Measurements from ENCODE around the gene NLE1.
A peak's percentile ranks its signal among the peaks of the same experiment; 100 is the strongest.
"Not testable (repeated sequence)": the region's sequence is repeated elsewhere in the genome, so short reads cannot be mapped to it uniquely, and the experiment has no call there.

Gene NLE1

DNA sequence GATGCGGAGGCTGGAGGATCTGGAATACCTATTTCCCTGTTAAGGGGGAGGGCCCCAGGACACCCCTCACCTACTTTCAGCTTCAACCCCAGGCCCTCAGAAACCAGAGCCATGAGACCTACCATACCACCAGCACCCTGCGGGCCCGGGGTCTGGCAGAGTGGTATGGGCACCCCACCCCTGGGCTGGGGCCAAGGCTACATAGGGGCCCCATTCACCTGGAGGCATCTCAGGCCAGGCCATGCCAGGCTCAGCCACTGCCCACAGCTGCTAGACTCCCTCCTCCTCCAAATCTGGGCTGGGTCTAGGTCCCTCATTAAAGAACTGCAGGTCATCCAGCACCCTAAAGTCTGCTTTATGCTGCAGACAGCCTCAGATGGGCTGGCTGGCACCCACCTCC lies 11.7 kb downstream of the NLE1 start:
- H3K9me3 ChIP-seq (ENCODE audit: control insufficient read depth in 1 of 2, low read length in 2 of 2): no peaks in the 10 kb centered on the region
- no peak overlapping the region for H3K9ac ChIP-seq (ENCODE audit: low read depth in 1 of 2, low read length in 2 of 2)
- H3K27ac ChIP-seq (ENCODE audit: low read depth, low read length): no peak overlapping the region
- H3K4me1 ChIP-seq (ENCODE audit: control insufficient read depth in 1 of 2, insufficient read depth in 2 of 2, low read length in 2 of 2): peaks cover 20 to 24% of the 10 kb centered on the region in 2 donors
- H3K4me3 ChIP-seq (ENCODE audit: low read depth in 1 of 2, low read length in 2 of 2): no peak overlapping the region
- no peaks in the 10 kb centered on the region for H3K27me3 ChIP-seq (ENCODE audit: control insufficient read depth in 1 of 2, insufficient read depth in 2 of 2, low read length in 2 of 2)
- peaks cover 20 to 43% of the 10 kb centered on the region in 2 donors for H3K36me3 ChIP-seq (ENCODE audit: control insufficient read depth in 1 of 2, insufficient read depth in 2 of 2, low read length in 2 of 2)

DNA sequence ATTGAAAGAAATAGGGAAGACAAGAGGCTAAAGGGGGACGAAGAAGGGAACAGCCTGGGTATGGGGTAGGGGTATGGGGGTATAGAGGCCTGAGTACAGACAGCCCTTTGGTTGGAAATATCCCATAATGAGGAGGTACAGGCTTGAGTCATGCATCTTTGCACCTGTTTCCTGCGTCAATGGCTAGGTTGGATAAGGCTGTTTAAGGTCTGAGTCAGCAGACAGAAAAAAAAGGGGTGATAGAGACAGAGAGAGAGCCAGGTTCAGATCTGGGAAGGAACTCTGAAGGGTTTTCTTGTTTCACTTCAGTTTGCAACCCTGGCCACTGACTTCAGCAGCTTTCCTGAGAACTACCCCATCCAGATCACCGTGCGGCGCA lies 12.1 kb downstream of the NLE1 start:
- H3K36me3 ChIP-seq (ENCODE audit: control insufficient read depth in 1 of 2, insufficient read depth in 2 of 2, low read length in 2 of 2): peaks cover 16 to 39% of the 10 kb centered on the region in 2 donors
- H3K4me1 ChIP-seq (ENCODE audit: control insufficient read depth in 1 of 2, insufficient read depth in 2 of 2, low read length in 2 of 2): peaks cover 20 to 24% of the 10 kb centered on the region in 2 donors
- no peak overlapping the region for H3K9ac ChIP-seq (ENCODE audit: low read depth in 1 of 2, low read length in 2 of 2)
- no peak overlapping the region for H3K27ac ChIP-seq (ENCODE audit: low read depth, low read length)
- no peak overlapping the region for H3K4me3 ChIP-seq (ENCODE audit: low read depth in 1 of 2, low read length in 2 of 2)
- H3K27me3 ChIP-seq (ENCODE audit: control insufficient read depth in 1 of 2, insufficient read depth in 2 of 2, low read length in 2 of 2): no peaks in the 10 kb centered on the region
- H3K9me3 ChIP-seq (ENCODE audit: control insufficient read depth in 1 of 2, low read length in 2 of 2): no peaks in the 10 kb centered on the region

DNA sequence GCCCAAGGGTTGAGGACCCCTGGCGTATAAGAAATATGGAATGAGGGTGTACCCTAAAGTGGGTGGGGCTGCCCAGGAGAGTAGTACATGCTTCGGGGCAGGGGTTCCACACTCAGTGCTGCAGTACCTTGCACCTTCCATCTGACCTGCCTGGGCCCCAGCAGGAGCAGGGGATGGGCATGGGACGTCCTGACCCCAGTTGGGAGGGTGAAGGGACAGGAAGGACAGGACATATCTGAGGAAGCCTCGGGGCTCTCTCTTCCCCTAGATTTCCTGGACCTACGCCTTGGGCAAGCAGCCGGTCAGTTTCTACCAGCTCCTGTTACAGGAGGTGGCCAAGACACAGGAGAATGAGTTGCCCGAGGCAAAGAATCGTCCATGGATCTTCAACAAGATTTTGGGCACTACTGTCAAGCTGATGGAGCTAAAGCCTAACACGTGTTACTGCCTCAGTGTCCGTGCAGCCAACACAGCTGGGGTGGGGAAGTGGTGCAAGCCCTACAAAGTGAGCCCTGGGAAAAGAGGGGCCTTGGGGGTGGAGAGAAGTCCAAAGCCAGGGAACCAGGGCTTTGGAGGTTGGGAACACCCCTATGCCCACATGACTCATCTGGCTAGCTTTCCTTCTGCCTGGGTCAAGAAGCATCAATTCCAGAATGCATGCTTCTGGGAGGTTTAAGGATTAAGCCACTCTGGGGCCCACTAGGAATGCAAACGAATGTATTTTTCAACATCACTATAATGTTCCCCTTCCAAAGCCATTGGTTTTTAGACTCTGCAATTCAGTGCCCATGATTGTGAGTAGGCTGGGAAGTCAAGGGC lies 12.7 kb downstream of the NLE1 start:
- Histone ChIP-seq H3K36me3 (ENCODE audit: control insufficient read depth in 1 of 2, insufficient read depth in 2 of 2, low read length in 2 of 2) (peaks cover 14 to 34% of the 10 kb centered on the region in 2 donors), H3K9me3 (ENCODE audit: control insufficient read depth in 1 of 2, low read length in 2 of 2) (no peaks in the 10 kb centered on the region), H3K4me1 (ENCODE audit: control insufficient read depth in 1 of 2, insufficient read depth in 2 of 2, low read length in 2 of 2) (peaks cover 20 to 24% of the 10 kb centered on the region in 2 donors), H3K27me3 (ENCODE audit: control insufficient read depth in 1 of 2, insufficient read depth in 2 of 2, low read length in 2 of 2) (no peaks in the 10 kb centered on the region), H3K9ac (ENCODE audit: low read depth in 1 of 2, low read length in 2 of 2) (no peak overlapping the region), H3K27ac (ENCODE audit: low read depth, low read length) (no peak overlapping the region), H3K4me3 (ENCODE audit: low read depth in 1 of 2, low read length in 2 of 2) (no peak overlapping the region)

DNA sequence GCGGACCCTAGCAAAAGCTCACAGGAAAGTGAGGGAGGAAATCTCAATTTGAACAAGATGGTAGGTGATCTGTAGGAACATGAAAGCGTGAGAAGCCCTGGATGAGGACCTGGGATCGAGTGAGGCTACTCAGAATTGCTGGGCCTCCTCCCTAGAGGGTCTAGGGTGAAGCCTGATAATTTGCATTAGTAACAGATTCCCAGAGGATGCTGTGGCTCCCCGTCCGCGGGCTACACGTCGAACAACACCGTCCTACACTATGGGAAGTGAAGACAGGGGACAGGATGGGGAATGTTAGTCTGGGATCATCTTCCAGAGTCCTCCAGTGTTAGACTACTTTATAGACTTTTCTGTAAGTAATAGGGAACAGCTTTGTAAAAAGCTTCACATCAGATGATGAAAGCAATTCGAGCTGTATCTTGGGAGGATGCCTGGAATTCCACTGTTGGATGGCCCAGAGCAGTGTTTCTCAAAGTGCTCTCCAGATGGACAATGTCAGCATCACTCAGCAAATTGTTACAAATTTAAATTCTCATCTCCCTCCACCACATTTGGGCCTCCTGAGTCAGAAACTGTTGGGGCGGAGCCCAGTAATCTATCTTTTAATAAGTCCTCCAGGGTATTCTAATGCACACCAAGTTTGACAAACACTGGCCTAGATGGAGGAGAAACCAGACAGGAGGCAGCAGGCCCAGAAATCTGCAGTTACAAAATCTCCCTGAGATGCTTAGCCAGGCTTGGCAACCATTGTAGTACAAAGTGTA lies 14.2 kb downstream of the NLE1 start:
- no peaks in the 10 kb centered on the region for H3K9me3 ChIP-seq (ENCODE audit: control insufficient read depth in 1 of 2, low read length in 2 of 2)
- peaks cover 20 to 24% of the 10 kb centered on the region in 2 donors for H3K4me1 ChIP-seq (ENCODE audit: control insufficient read depth in 1 of 2, insufficient read depth in 2 of 2, low read length in 2 of 2)
- no peak overlapping the region for H3K27ac ChIP-seq (ENCODE audit: low read depth, low read length)
- no peak overlapping the region for H3K9ac ChIP-seq (ENCODE audit: low read depth in 1 of 2, low read length in 2 of 2)
- no peak overlapping the region for H3K4me3 ChIP-seq (ENCODE audit: low read depth in 1 of 2, low read length in 2 of 2)
- H3K36me3 ChIP-seq (ENCODE audit: control insufficient read depth in 1 of 2, insufficient read depth in 2 of 2, low read length in 2 of 2): peaks cover 9 to 19% of the 10 kb centered on the region in 2 donors
- H3K27me3 ChIP-seq (ENCODE audit: control insufficient read depth in 1 of 2, insufficient read depth in 2 of 2, low read length in 2 of 2): no peaks in the 10 kb centered on the region

DNA sequence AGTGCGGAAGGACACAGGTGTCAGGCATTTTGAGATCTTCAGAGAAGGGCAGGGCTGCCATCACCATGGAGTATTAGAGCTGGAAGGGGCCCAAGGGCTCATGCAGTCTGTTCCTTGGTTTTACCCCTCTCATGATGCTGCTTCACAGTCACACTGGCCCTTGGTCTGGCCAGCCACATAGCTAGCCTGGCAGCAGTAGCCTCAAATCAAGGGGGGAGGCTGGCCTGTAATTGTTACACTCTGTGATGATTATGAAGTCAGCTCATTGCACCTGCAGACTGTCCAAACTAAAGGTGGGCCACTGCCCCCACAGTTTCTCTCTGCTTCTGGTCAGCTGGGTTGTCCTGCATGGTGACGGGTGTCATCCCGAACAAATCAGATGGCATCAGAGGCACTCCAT lies 20.8 kb downstream of the NLE1 start, which contains the start of gene FNDC8:
TSS of gene FNDC8 (plus strand) at position 301 of the 400 bp plus-strand sequence. CDS start at position 380, 79 bp downstream.
- H3K27me3 ChIP-seq (ENCODE audit: control insufficient read depth in 1 of 2, insufficient read depth in 2 of 2, low read length in 2 of 2): no peaks in the 10 kb centered on the region
- H3K27ac ChIP-seq (ENCODE audit: low read depth, low read length): no peak within 1 kb of the TSS
- peaks cover 10 to 11% of the 10 kb centered on the region in 2 donors for H3K4me1 ChIP-seq (ENCODE audit: control insufficient read depth in 1 of 2, insufficient read depth in 2 of 2, low read length in 2 of 2)
- H3K36me3 ChIP-seq (ENCODE audit: control insufficient read depth in 1 of 2, insufficient read depth in 2 of 2, low read length in 2 of 2): peaks cover 0 to 5% of the 10 kb centered on the region in 2 donors
- H3K9me3 ChIP-seq (ENCODE audit: control insufficient read depth in 1 of 2, low read length in 2 of 2): no peaks in the 10 kb centered on the region
- H3K4me3 ChIP-seq (ENCODE audit: low read depth in 1 of 2, low read length in 2 of 2): no peak within 1 kb of the TSS
- H3K9ac ChIP-seq (ENCODE audit: low read depth in 1 of 2, low read length in 2 of 2): no peak within 1 kb of the TSS

DNA sequence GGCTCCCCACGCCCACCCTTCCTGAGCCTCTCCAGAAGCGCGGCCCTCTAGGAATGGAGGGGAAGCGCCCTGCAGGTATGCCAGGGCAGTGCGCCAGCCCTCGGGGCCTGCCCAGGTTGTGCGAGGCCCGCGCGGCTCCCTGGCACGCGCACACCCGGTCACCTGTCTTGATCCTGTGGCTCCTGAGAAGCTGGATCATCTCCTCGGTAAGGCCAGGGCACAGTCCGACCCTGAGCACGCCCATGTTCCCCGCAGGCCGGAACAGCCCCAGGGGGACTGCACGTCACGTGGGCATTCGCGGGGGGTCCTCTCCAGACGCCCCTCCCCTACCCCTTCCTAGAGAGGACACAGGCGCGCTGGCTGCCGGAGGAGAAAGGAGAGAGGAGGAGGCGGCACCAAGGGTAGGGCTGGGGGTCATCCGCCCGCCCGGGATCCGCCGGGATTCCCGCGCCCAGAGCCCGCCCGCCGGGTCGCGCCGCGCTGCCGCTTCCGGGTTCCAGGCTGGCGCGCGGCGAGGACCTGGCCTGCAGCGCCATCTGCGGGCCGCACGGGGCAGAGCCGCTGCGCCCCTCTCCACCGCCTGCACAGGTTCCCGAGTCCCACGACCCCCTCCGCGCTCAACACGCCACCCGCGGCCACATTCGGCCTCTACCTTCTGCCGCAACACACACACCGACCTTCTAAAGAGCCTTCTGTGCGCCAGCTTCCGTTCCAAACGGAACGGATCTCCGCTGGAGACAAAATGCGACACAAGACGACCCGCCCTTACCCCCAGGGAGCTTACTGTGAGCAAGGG lies 22.5 kb downstream of the NLE1 start, which contains the start of gene RAD51D:
TSS of gene RAD51D (minus strand) at position 491 of the 796 bp plus-strand sequence. CDS start at position 244, 247 bp downstream.
- Histone ChIP-seq H3K36me3 (ENCODE audit: control insufficient read depth in 1 of 2, insufficient read depth in 2 of 2, low read length in 2 of 2) (peaks cover 0 to 5% of the 10 kb centered on the region in 2 donors), H3K27me3 (ENCODE audit: control insufficient read depth in 1 of 2, insufficient read depth in 2 of 2, low read length in 2 of 2) (no peaks in the 10 kb centered on the region), H3K4me3 (ENCODE audit: low read depth in 1 of 2, low read length in 2 of 2) (peak within 1 kb of the TSS; percentile 86 to 93), H3K9me3 (ENCODE audit: control insufficient read depth in 1 of 2, low read length in 2 of 2) (no peaks in the 10 kb centered on the region), H3K4me1 (ENCODE audit: control insufficient read depth in 1 of 2, insufficient read depth in 2 of 2, low read length in 2 of 2) (peaks cover 10 to 11% of the 10 kb centered on the region in 2 donors), H3K9ac (ENCODE audit: low read depth in 1 of 2, low read length in 2 of 2) (peak within 1 kb of the TSS; percentile 82), H3K27ac (ENCODE audit: low read depth, low read length) (no peak within 1 kb of the TSS)

DNA sequence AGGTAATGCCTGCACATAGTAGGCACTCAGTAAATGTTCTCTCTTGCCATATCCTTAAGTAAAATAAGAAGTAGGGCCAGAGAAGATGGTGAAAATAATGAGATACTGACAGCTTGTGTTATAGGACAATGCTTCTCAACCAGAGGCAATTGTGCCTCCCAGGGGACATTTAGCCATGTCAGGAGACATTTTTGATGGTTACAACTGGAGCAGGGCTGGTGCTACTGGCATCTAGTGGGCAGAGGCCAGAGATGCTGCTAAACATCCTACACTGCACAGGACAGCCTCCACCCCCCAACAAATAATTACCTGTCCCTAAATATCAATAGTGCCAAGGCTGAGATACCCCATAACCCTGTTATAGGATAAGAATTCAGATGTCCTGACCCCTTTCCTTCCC lies 24.1 kb downstream of the NLE1 start:
- Histone ChIP-seq H3K4me1 (ENCODE audit: control insufficient read depth in 1 of 2, insufficient read depth in 2 of 2, low read length in 2 of 2) (peaks cover 10 to 11% of the 10 kb centered on the region in 2 donors), H3K9ac (ENCODE audit: low read depth in 1 of 2, low read length in 2 of 2) (no peak overlapping the region), H3K27me3 (ENCODE audit: control insufficient read depth in 1 of 2, insufficient read depth in 2 of 2, low read length in 2 of 2) (no peaks in the 10 kb centered on the region), H3K27ac (ENCODE audit: low read depth, low read length) (no peak overlapping the region), H3K36me3 (ENCODE audit: control insufficient read depth in 1 of 2, insufficient read depth in 2 of 2, low read length in 2 of 2) (peaks cover 0 to 5% of the 10 kb centered on the region in 2 donors), H3K4me3 (ENCODE audit: low read depth in 1 of 2, low read length in 2 of 2) (no peak overlapping the region), H3K9me3 (ENCODE audit: control insufficient read depth in 1 of 2, low read length in 2 of 2) (no peaks in the 10 kb centered on the region)

DNA sequence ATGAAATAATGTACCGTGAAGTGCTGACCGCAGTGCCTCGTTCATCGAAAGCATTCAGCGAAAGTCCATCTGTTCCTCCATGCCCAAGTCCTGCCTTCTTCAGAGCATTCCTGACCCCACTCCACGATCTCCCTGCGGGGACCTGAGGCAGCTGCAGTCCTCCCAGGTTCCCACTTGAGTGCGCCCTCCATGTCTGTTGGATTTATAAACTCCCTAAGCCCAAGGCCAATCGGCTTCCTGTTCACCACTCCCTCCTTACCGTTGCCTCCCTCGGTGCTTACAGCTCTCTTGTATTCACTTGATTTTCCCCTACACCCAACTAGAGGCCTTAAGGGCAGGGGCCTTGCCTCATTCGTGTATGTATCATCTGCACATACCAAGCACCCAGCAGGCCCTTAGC lies 25.3 kb downstream of the NLE1 start:
- no peaks in the 10 kb centered on the region for H3K9me3 ChIP-seq (ENCODE audit: control insufficient read depth in 1 of 2, low read length in 2 of 2)
- H3K27me3 ChIP-seq (ENCODE audit: control insufficient read depth in 1 of 2, insufficient read depth in 2 of 2, low read length in 2 of 2): no peaks in the 10 kb centered on the region
- peaks cover 10 to 11% of the 10 kb centered on the region in 2 donors for H3K4me1 ChIP-seq (ENCODE audit: control insufficient read depth in 1 of 2, insufficient read depth in 2 of 2, low read length in 2 of 2)
- no peak overlapping the region for H3K9ac ChIP-seq (ENCODE audit: low read depth in 1 of 2, low read length in 2 of 2)
- H3K36me3 ChIP-seq (ENCODE audit: control insufficient read depth in 1 of 2, insufficient read depth in 2 of 2, low read length in 2 of 2): peaks cover 0 to 5% of the 10 kb centered on the region in 2 donors
- no peak overlapping the region for H3K27ac ChIP-seq (ENCODE audit: low read depth, low read length)
- no peak overlapping the region for H3K4me3 ChIP-seq (ENCODE audit: low read depth in 1 of 2, low read length in 2 of 2)

DNA sequence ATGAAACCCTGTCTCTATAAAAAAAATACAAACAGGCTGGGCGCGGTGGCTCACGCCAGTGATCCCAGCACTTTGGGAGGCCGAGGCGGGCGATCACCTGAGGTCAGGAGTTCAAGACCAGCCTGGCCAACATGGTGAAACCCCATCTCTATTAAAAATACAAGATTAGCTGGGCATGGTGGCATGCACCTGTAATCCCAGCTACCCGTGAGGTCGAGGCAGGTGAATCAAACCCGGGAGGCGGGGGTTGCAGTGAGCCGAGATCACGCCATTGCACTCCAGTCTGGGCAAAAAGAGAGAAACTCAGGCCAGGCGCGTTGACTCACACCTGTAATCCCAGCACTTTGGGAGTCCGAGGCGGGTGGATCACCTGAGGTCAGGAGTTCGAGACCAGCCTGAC lies 31.3 kb downstream of the NLE1 start:
- H3K4me3 ChIP-seq (ENCODE audit: low read depth in 1 of 2, low read length in 2 of 2); H3K9me3 ChIP-seq (ENCODE audit: control insufficient read depth in 1 of 2, low read length in 2 of 2); H3K27me3 ChIP-seq (ENCODE audit: control insufficient read depth in 1 of 2, insufficient read depth in 2 of 2, low read length in 2 of 2): not testable (repeated sequence)

More for the DNA sequence above, 31.3 kb downstream of the NLE1 start:
- H3K4me1 ChIP-seq (ENCODE audit: control insufficient read depth in 1 of 2, insufficient read depth in 2 of 2, low read length in 2 of 2); H3K9ac ChIP-seq (ENCODE audit: low read depth in 1 of 2, low read length in 2 of 2); H3K27ac ChIP-seq (ENCODE audit: low read depth, low read length): not testable (repeated sequence)
- H3K36me3 ChIP-seq (ENCODE audit: control insufficient read depth in 1 of 2, insufficient read depth in 2 of 2, low read length in 2 of 2): peaks cover 8 to 16% of the 10 kb centered on the region in 2 donors

Data from duodenal mucosa (tissue), 2 donors.